Non-pigmented ciliary epithelial cell (primary cell): ENCODE measurements around the gene TPD52L2.
"Not testable (repeated sequence)": the region's sequence is repeated elsewhere in the genome, so short reads cannot be mapped to it uniquely, and the experiment has no call there.

Source experiments
- DNase-seq: peaks from one replicate; pipeline ENCODE4 v3.0.0-alpha.2; 2010; ENCODE audit warnings: low read depth

TPD52L2 gene

GRCh38 chr20:63895952-63896263, 30.8 kb downstream of the TPD52L2 start:
- DNase-seq = no peak

- no peak for DNase-seq
Measured at GRCh38 chr20:63896264-63897105, 31.4 kb downstream of the TPD52L2 start.

- DNase-seq = no peak
Measured at GRCh38 chr20:63897978-63898561, 33.0 kb downstream of the TPD52L2 start.

- DNase-seq = no peak
Measured at GRCh38 chr20:63898882-63899558, 34.0 kb downstream of the TPD52L2 start.

GRCh38 chr20:63900413-63900812, 35.3 kb downstream of the TPD52L2 start:
- DNase-seq = no peak

- no peak for DNase-seq
Measured at GRCh38 chr20:63903796-63904561, 38.9 kb downstream of the TPD52L2 start.

- DNase-seq = no peak
Measured at GRCh38 chr20:63908008-63908682, 43.1 kb downstream of the TPD52L2 start.

GRCh38 chr20:63911176-63911575, 46.1 kb downstream of the TPD52L2 start:
- DNase-seq = no peak

GRCh38 chr20:63913768-63914167, 48.7 kb downstream of the TPD52L2 start:
- no peak for DNase-seq

- DNase-seq = no peak
Measured at GRCh38 chr20:63915471-63915870, 50.4 kb downstream of the TPD52L2 start.

- DNase-seq = not testable (repeated sequence)
Measured at GRCh38 chr20:63916371-63916939, 51.4 kb downstream of the TPD52L2 start.

- DNase-seq = no peak
Measured at GRCh38 chr20:63917811-63918210, 52.7 kb downstream of the TPD52L2 start.

GRCh38 chr20:63919130-63919529, 54.1 kb downstream of the TPD52L2 start:
- DNase-seq = no peak

- DNase-seq = no peak
Measured at GRCh38 chr20:63920226-63920625, 55.2 kb downstream of the TPD52L2 start.

GRCh38 chr20:63923651-63924050, 58.6 kb downstream of the TPD52L2 start:
- no peak for DNase-seq

- DNase-seq = no peak
Measured at GRCh38 chr20:63924241-63924640, 59.2 kb downstream of the TPD52L2 start.

GRCh38 chr20:63926298-63926697, 61.2 kb downstream of the TPD52L2 start:
- DNase-seq = no peak

GRCh38 chr20:63929071-63929470, 64.0 kb downstream of the TPD52L2 start:
- DNase-seq = no peak

GRCh38 chr20:63929473-63929883, 64.4 kb downstream of the TPD52L2 start:
- not testable (repeated sequence) for DNase-seq

- no peak for DNase-seq
Measured at GRCh38 chr20:63930971-63931553, 66.0 kb downstream of the TPD52L2 start.

- no peak for DNase-seq
Measured at GRCh38 chr20:63931735-63932134, 66.7 kb downstream of the TPD52L2 start.
